Loucy (cell line): Measurements from ENCODE around the gene BRPF3.

Experiments
- CTCF ChIP-seq: fragments of 200-600 bp; sonication (generic); conservative IDR thresholded peaks from 2 replicates; pipeline ENCODE4 v1.5.1; 2014; ENCODE audit warnings: mild to moderate bottlenecking, antibody characterized with exemption, low read length
- EZH2phosphoT487 ChIP-seq: fragments of 200-600 bp; IDR thresholded peaks from 2 replicates; pipeline ENCODE4 v1.6.1; 2018; ENCODE audit warnings: antibody characterized with exemption, mild to moderate bottlenecking, moderate library complexity, borderline replicate concordance

DNA sequence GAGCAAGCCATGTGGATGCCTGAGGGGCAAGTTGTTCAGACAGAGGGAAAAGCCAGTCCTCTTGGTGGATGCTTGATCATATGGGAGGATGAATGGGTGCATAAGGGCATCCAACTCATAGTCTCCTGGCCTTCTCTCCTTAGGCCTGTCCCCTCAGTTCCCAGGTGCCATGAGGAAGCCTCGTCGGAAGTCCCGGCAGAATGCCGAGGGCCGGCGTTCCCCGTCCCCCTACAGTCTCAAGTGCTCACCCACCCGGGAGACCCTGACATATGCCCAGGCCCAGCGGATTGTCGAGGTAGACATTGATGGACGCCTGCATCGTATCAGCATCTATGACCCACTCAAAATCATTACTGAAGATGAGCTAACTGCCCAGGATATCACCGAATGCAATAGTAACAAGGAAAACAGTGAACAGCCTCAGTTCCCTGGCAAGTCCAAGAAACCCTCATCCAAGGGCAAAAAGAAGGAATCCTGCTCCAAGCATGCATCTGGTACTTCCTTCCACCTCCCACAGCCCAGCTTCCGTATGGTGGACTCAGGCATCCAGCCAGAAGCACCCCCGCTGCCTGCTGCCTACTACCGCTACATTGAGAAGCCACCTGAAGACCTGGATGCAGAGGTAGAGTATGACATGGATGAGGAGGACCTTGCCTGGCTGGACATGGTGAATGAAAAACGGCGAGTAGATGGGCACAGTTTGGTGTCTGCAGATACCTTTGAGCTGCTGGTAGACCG, 3.8 kb downstream of the BRPF3 start:
- TF ChIP-seq CTCF (no peak), EZH2phosphoT487 (no peak)
